Measurements from ENCODE around the gene SREBF2.

DNA sequence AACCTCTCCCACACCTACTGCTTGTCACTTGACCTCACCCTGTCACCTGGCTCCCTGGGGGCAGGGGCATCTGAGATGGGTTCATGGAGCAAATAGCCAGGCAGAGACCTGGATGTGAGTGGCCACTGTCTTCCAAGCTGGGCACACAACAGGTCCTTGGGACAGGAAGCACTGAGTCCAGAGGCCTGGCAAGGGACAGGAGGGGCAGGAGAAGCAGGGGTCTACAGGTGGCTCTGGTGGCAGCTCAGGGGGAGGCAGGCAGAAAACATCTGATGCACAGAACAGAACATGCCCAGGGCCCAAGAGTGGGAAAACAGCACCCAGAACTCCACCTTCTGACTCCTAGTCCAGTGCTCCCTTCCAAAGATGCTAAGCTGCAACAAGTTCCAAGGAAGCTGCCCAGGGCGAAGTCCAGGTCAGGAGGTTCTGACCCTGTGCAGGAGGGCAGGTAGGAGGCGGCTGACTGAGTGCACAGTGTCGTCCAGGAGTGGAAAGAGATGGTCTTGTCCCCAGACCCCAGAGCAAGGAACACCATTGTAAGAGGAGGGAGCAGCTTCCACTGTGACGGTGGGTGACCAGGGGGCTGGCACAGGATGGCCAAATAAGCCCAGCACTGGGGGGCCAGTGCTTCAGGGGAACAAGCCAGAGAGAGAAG, 90.2 kb downstream of the SREBF2 start:
- TF ChIP-seq BHLHE40 (IDR thresholded peaks at IDR 0.05; ENCODE audit: borderline replicate concordance in 1 of 2, low read depth in 2 of 2, low read length in 1 of 2) = no peak
- peak; percentile 47; the same call in 1 of the 2 replicates for TF ChIP-seq NR2F1 (conservative IDR thresholded peaks at IDR 0.05)
- no peak for TF ChIP-seq CHD4 (IDR thresholded peaks at IDR 0.05)
- TF ChIP-seq, protein P1, sequence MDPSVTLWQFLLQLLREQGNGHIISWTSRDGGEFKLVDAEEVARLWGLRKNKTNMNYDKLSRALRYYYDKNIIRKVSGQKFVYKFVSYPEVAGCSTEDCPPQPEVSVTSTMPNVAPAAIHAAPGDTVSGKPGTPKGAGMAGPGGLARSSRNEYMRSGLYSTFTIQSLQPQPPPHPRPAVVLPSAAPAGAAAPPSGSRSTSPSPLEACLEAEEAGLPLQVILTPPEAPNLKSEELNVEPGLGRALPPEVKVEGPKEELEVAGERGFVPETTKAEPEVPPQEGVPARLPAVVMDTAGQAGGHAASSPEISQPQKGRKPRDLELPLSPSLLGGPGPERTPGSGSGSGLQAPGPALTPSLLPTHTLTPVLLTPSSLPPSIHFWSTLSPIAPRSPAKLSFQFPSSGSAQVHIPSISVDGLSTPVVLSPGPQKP (IDR thresholded peaks at IDR 0.05; ENCODE audit: low read depth, low read length) = no peak
- no peak for TF ChIP-seq FOS (IDR thresholded peaks at IDR 0.05; ENCODE audit: borderline replicate concordance, extremely low read depth, insufficient read length)
- TF ChIP-seq, protein P2, sequence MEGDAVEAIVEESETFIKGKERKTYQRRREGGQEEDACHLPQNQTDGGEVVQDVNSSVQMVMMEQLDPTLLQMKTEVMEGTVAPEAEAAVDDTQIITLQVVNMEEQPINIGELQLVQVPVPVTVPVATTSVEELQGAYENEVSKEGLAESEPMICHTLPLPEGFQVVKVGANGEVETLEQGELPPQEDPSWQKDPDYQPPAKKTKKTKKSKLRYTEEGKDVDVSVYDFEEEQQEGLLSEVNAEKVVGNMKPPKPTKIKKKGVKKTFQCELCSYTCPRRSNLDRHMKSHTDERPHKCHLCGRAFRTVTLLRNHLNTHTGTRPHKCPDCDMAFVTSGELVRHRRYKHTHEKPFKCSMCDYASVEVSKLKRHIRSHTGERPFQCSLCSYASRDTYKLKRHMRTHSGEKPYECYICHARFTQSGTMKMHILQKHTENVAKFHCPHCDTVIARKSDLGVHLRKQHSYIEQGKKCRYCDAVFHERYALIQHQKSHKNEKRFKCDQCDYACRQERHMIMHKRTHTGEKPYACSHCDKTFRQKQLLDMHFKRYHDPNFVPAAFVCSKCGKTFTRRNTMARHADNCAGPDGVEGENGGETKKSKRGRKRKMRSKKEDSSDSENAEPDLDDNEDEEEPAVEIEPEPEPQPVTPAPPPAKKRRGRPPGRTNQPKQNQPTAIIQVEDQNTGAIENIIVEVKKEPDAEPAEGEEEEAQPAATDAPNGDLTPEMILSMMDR (IDR thresholded peaks at IDR 0.05 in 2 of 3, conservative IDR thresholded peaks at IDR 0.05 in 1 of 3; ENCODE audit: control insufficient read depth in 2 of 3, extremely low read depth in 1 of 3, insufficient read depth in 1 of 3, low read depth in 3 of 3, low read length in 3 of 3) = no peak
- no peak for TF ChIP-seq ZNF24 (IDR thresholded peaks at IDR 0.05)
